Nephron progenitor cell (in vitro differentiated cells): ENCODE results near the gene FAM234A.

Experiments
- DNase-seq: peaks from one replicate; pipeline ENCODE4 v3.0.0; 2021
- H3K27ac Mint-ChIP-seq: 2 replicates; pipeline ENCODE4 v1.8.0; 2021; ENCODE audit warnings: mild to moderate bottlenecking, moderate library complexity, mixed read lengths
- H3K27me3 Mint-ChIP-seq: 2 replicates; pipeline ENCODE4 v1.8.0; 2021; ENCODE audit warnings: mild to moderate bottlenecking, low read depth, mixed read lengths; ENCODE audit not compliant: poor library complexity
- H3K36me3 Mint-ChIP-seq: 2 replicates; pipeline ENCODE4 v1.8.0; 2021; ENCODE audit warnings: low read depth, mixed read lengths
- H3K4me1 Mint-ChIP-seq: 2 replicates; pipeline ENCODE4 v1.8.0; 2021; ENCODE audit warnings: mixed read lengths
- H3K4me3 Mint-ChIP-seq: 2 replicates; pipeline ENCODE4 v1.8.0; 2021; ENCODE audit warnings: mild to moderate bottlenecking, moderate library complexity, mixed read lengths
- H3K9me3 Mint-ChIP-seq: 2 replicates; pipeline ENCODE4 v1.8.0; 2021; ENCODE audit warnings: mild to moderate bottlenecking, moderate library complexity, mixed read lengths
- CTCF ChIP-seq: fragments of 200-600 bp; sonication (generic); IDR thresholded peaks from 2 replicates; pipeline ENCODE4 v1.5.0; 2021; ENCODE audit warnings: antibody characterized with exemption

The FAM234A gene

GRCh38 chr16:279531-279930 is 44.9 kb downstream of the FAM234A start:
- Mint-ChIP-seq H3K9me3 (no peaks in the 10 kb centered on the region), H3K4me1 (no peaks in the 10 kb centered on the region), H3K27me3 (peaks cover 69% of the 10 kb centered on the region), H3K4me3 (peak overlapping the region; percentile 48), H3K36me3 (no peaks in the 10 kb centered on the region), H3K27ac (no peak overlapping the region)
- DNase-seq: no peak
- TF ChIP-seq CTCF: no peak

DNA sequence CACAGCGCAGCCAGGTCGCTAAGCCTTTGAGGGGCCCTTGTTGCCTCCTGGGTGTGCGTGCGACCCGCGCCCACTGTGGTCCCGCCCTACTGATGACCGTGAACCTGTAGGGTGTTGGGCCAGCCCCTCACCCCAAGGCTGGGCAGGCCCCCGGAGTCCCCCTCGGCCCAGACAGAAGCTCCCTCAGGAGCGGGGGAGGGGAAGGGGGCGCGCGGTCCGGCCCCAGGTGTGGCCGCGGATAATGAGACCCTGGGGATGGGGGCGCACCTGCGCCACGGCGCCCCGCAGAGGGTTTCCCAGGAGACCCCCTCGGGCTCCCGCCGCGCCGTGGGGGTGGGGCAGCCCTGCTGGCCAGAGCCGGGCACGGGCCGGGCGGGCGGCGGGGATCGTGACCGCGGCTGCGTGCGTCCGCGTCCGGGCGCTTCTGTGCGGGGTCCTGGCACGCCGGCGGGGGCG is 45.4 kb downstream of the FAM234A start:
- Mint-ChIP-seq H3K4me1 (no peaks in the 10 kb centered on the region), H3K4me3 (peak overlapping the region; percentile 48), H3K27ac (no peak overlapping the region), H3K9me3 (no peaks in the 10 kb centered on the region), H3K27me3 (peaks cover 64% of the 10 kb centered on the region), H3K36me3 (no peaks in the 10 kb centered on the region)
- peak; percentile 53 for DNase-seq
- no peak for TF ChIP-seq CTCF

DNA sequence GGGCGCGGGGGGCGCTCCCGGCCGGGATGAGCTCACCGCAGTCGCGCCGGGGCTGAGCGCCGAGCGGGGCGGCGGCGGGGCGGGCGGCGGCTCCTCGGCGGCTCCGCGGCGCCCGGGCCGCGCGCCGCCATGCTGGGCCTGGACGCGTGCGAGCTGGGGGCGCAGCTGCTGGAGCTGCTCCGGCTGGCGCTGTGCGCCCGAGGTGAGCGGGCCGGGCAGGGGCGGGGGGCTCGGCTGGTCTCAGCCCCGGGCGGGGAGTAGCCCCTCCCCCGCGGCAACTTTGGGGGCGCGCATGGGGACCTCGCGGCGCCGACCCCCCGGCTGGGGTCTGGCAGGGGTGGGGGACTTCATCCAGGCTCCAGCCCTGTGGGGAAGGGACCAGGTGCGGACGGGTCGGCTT is 45.9 kb downstream of the FAM234A start, which contains the start of gene ARHGDIG:
Gene ARHGDIG, plus strand, starts transcription at position 40 of the 400 bp plus-strand sequence. Its CDS starts 90 bp downstream, at position 130.
- Mint-ChIP-seq H3K27me3 (peaks cover 60% of the 10 kb centered on the region), H3K27ac (no peak within 1 kb of the TSS), H3K4me3 (peak within 1 kb of the TSS; percentile 54), H3K36me3 (peaks cover 3% of the 10 kb centered on the region), H3K4me1 (no peaks in the 10 kb centered on the region), H3K9me3 (peaks cover 3% of the 10 kb centered on the region)
- no peak for TF ChIP-seq CTCF
- DNase-seq: peak; percentile 50

- Mint-ChIP-seq H3K4me1 (no peaks in the 10 kb centered on the region), H3K36me3 (peaks cover 4% of the 10 kb centered on the region), H3K4me3 (peak overlapping the region; percentile 54), H3K27me3 (peaks cover 58% of the 10 kb centered on the region), H3K27ac (no peak overlapping the region), H3K9me3 (peaks cover 4% of the 10 kb centered on the region)
- DNase-seq: no peak
- no peak for TF ChIP-seq CTCF
Measured at GRCh38 chr16:280991-281659, 46.5 kb downstream of the FAM234A start.

DNA sequence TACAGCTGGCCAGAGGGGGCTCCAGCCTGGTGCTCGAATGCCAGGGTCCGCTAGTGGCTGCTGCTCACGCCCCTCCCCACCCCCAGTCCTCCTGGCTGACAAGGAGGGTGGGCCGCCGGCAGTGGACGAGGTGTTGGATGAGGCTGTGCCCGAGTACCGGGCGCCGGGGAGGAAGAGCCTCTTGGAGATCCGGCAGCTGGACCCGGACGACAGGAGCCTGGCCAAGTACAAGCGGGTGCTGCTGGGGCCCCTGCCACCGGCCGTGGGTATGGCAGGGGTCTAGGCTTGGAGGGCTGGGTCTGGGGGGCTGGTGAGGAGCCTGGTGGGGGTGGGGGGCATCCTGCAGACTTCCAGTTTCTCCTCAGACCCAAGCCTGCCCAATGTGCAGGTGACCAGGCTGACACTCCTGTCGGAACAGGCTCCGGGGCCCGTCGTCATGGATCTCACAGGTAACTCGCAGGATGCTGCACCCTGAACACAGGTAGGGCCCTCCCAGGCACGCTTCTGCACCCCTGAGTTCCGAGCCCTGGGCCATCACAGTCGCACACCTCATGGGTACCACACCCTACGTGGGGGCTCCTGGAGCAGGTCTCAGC is 47.1 kb downstream of the FAM234A start:
- H3K9me3 Mint-ChIP-seq: peaks cover 8% of the 10 kb centered on the region
- peaks cover 10% of the 10 kb centered on the region for H3K36me3 Mint-ChIP-seq
- DNase-seq: no peak
- peaks cover 51% of the 10 kb centered on the region for H3K27me3 Mint-ChIP-seq
- no peak overlapping the region for H3K27ac Mint-ChIP-seq
- no peak overlapping the region for H3K4me3 Mint-ChIP-seq
- no peak for TF ChIP-seq CTCF
- no peaks in the 10 kb centered on the region for H3K4me1 Mint-ChIP-seq
